HG03457 (cell line): ENCODE data around the gene SAMD4A.

ENCODE experiments used
- ATAC-seq: cut with Tn5 transposase; IDR thresholded peaks from one replicate; pipeline ENCODE4 v1.9.1; 2021; ENCODE audit warnings: moderate number of reproducible peaks; ENCODE audit not compliant: unreplicated experiment

SAMD4A gene

GRCh38 chr14:54564868-54565784 is 1.8 kb upstream of the SAMD4A start:
- peak; percentile 34 for ATAC-seq

- peak; percentile 36 for ATAC-seq
Observed at GRCh38 chr14:54565785-54566409, 1.0 kb upstream of the SAMD4A start.

- ATAC-seq, result no peak
Observed at GRCh38 chr14:54567224-54567638, 303 bp downstream of the SAMD4A start.

- ATAC-seq, result no peak
Observed at GRCh38 chr14:54567639-54568561, 972 bp downstream of the SAMD4A start.

GRCh38 chr14:54568821-54569595 is 2.1 kb downstream of the SAMD4A start:
- no peak for ATAC-seq

GRCh38 chr14:54570047-54570446 is 3.1 kb downstream of the SAMD4A start:
- ATAC-seq, result no peak

GRCh38 chr14:54570631-54571415 is 3.9 kb downstream of the SAMD4A start:
- ATAC-seq, result no peak

- no peak for ATAC-seq
Observed at GRCh38 chr14:54572316-54572715, 5.4 kb downstream of the SAMD4A start.

- no peak for ATAC-seq
Observed at GRCh38 chr14:54574528-54574927, 7.6 kb downstream of the SAMD4A start.

- ATAC-seq, result no peak
Observed at GRCh38 chr14:54577494-54577893, 10.6 kb downstream of the SAMD4A start.

- no peak for ATAC-seq
Observed at GRCh38 chr14:54577977-54578376, 11.0 kb downstream of the SAMD4A start.

GRCh38 chr14:54579621-54580020 is 12.7 kb downstream of the SAMD4A start:
- no peak for ATAC-seq

- no peak for ATAC-seq
Observed at GRCh38 chr14:54580933-54581332, 14.0 kb downstream of the SAMD4A start.

- ATAC-seq, result no peak
Observed at GRCh38 chr14:54582334-54582733, 15.4 kb downstream of the SAMD4A start.

- ATAC-seq, result no peak
Observed at GRCh38 chr14:54584097-54584496, 17.2 kb downstream of the SAMD4A start.

- ATAC-seq, result no peak
Observed at GRCh38 chr14:54585214-54585613, 18.3 kb downstream of the SAMD4A start.

- ATAC-seq, result no peak
Observed at GRCh38 chr14:54589076-54589475, 22.1 kb downstream of the SAMD4A start.

GRCh38 chr14:54589843-54590242 is 22.9 kb downstream of the SAMD4A start:
- no peak for ATAC-seq

GRCh38 chr14:54590481-54590880 is 23.6 kb downstream of the SAMD4A start:
- ATAC-seq, result no peak

- no peak for ATAC-seq
Observed at GRCh38 chr14:54591461-54591860, 24.5 kb downstream of the SAMD4A start.
